HL-60 (cell line): ENCODE data around the gene PUS1.

Experiments used
- DNase-seq, 2 experiments: peaks; one replicate each; pipeline ENCODE4 v3.0.0-alpha.2; 2010 to 2020; ENCODE audit warnings: low read depth in 1 of 2, low spot score in 1 of 2
- H3K27ac ChIP-seq: fragments of 250-450 bp; sonication (Bioruptor Pico); replicated peaks from 2 replicates; pipeline ENCODE4 v1.5.1; 2020; ENCODE audit warnings: mild to moderate bottlenecking, moderate library complexity
- H3K27me3 ChIP-seq: fragments of 250-450 bp; sonication (Bioruptor Pico); 2 replicates; pipeline ENCODE4 v1.5.1; 2021; ENCODE audit warnings: mild to moderate bottlenecking, moderate library complexity; ENCODE audit not compliant: insufficient read depth, poor library complexity, severe bottlenecking
- H3K4me3 ChIP-seq: replicated peaks from 2 replicates; pipeline ENCODE4 v1.5.1; 2011; ENCODE audit warnings: mild to moderate bottlenecking, control low read depth, low read length; ENCODE audit not compliant: insufficient read depth
- CTCF ChIP-seq: IDR thresholded peaks from one replicate; pipeline ENCODE4 v1.5.1; 2011; ENCODE audit warnings: low read length, control low read depth, inconsistent platforms; ENCODE audit not compliant: insufficient read depth
- GABPA ChIP-seq: IDR thresholded peaks from 2 replicates; pipeline ENCODE4 v1.6.1; 2012; ENCODE audit warnings: low read depth
- POLR2AphosphoS5 ChIP-seq: IDR thresholded peaks from 2 replicates; pipeline ENCODE4 v1.6.1; 2012; ENCODE audit warnings: low read depth
- SPI1 ChIP-seq: IDR thresholded peaks from 2 replicates; pipeline ENCODE4 v1.6.1; 2012; ENCODE audit warnings: low read depth, mild to moderate bottlenecking, borderline replicate concordance
- TF ChIP-seq, protein P1 (sequence below): IDR thresholded peaks from 2 replicates; pipeline ENCODE4 v1.6.1; 2012; ENCODE audit warnings: low read depth; ENCODE audit not compliant: insufficient replicate concordance

PUS1 gene

DNA sequence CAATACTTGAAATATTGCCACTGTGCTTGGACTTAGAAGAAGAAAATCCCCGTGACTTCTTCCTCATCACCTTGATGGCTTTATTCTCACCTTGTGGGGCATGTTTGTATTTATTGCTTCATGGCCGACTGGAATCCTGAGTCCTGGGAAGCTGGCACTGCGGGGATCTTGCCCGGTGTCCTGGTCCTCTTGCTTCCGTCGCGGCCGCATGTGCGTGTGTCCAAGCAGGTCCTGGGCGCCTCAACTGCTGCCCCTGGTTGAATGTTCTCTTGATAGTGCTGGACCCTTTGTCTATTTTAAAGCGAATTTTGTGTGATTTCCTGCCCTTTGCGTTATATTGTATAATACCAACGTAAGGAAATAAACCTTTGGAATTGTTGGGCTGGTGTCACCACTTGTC lies 6.3 kb upstream of the PUS1 start:
- TF ChIP-seq POLR2AphosphoS5 (no peak), SPI1 (no peak), GABPA (no peak), CTCF (no peak)
- TF ChIP-seq, protein P1, sequence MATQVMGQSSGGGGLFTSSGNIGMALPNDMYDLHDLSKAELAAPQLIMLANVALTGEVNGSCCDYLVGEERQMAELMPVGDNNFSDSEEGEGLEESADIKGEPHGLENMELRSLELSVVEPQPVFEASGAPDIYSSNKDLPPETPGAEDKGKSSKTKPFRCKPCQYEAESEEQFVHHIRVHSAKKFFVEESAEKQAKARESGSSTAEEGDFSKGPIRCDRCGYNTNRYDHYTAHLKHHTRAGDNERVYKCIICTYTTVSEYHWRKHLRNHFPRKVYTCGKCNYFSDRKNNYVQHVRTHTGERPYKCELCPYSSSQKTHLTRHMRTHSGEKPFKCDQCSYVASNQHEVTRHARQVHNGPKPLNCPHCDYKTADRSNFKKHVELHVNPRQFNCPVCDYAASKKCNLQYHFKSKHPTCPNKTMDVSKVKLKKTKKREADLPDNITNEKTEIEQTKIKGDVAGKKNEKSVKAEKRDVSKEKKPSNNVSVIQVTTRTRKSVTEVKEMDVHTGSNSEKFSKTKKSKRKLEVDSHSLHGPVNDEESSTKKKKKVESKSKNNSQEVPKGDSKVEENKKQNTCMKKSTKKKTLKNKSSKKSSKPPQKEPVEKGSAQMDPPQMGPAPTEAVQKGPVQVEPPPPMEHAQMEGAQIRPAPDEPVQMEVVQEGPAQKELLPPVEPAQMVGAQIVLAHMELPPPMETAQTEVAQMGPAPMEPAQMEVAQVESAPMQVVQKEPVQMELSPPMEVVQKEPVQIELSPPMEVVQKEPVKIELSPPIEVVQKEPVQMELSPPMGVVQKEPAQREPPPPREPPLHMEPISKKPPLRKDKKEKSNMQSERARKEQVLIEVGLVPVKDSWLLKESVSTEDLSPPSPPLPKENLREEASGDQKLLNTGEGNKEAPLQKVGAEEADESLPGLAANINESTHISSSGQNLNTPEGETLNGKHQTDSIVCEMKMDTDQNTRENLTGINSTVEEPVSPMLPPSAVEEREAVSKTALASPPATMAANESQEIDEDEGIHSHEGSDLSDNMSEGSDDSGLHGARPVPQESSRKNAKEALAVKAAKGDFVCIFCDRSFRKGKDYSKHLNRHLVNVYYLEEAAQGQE, result no peak
- H3K4me3 ChIP-seq, result no peak overlapping the region
- no peak overlapping the region for H3K27ac ChIP-seq
- DNase-seq, result no peak
- H3K27me3 ChIP-seq, result no peaks in the 10 kb centered on the region

- Histone ChIP-seq H3K27me3 (no peaks in the 10 kb centered on the region), H3K27ac (no peak overlapping the region), H3K4me3 (no peak overlapping the region)
- DNase-seq, result no peak
- TF ChIP-seq CTCF (no peak), SPI1 (no peak), GABPA (no peak), POLR2AphosphoS5 (no peak)
- TF ChIP-seq, protein P1, result no peak
Measured at GRCh38 chr12:131923260-131923659, 5.8 kb upstream of the PUS1 start.

- DNase-seq, result no peak
- TF ChIP-seq POLR2AphosphoS5 (no peak), SPI1 (no peak), GABPA (no peak), CTCF (no peak)
- TF ChIP-seq, protein P1, result no peak
- Histone ChIP-seq H3K27me3 (no peaks in the 10 kb centered on the region), H3K4me3 (no peak overlapping the region), H3K27ac (no peak overlapping the region)
Measured at GRCh38 chr12:131927110-131928079, 1.7 kb upstream of the PUS1 start.
